ENCODE data around the gene SPECC1. TPM values are rescaled to one million over a fixed set of nuclear protein-coding genes. Genes with fewer than 3 reads are reported as not detected.
"Not testable (repeated sequence)": the region's sequence is repeated elsewhere in the genome, so short reads cannot be mapped to it uniquely, and the experiment has no call there.

The SPECC1 gene
- total RNA-seq, 1 donor from 2014 or later: 91.9 TPM

DNA sequence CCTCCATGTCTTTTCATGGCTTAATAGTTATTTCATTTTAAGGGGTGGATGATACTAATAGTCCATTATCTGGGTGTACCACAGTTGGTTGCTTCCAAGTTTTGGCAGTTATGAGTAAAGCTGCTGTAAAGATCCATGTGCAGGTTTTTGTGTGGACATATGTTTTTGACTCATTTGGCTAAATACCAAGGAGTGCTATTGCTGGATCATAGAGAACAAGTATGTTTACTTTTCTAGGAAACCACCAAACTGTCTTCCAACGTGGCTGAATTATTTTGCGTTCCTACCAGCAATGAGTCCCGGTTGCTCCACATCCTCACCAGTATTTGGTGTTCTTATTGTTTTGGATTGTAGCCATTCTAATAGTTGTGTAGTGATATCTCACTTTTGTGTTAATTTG, 181.9 kb downstream of the SPECC1 start:
- Mint-ChIP-seq H3K27ac (ENCODE audit: unreplicated experiment) (peak overlapping the region; percentile 94), H3K9me3 (ENCODE audit: low read depth) (no peaks in the 10 kb centered on the region), H3K4me1 (ENCODE audit: low read depth) (peaks cover 68% of the 10 kb centered on the region), H3K27me3 (ENCODE audit: low read depth) (no peaks in the 10 kb centered on the region), H3K36me3 (ENCODE audit: low read depth) (no peaks in the 10 kb centered on the region), H3K4me3 (ENCODE audit: unreplicated experiment) (no peak overlapping the region)
- no peak for TF ChIP-seq CTCF (IDR thresholded peaks at IDR 0.05)
- no peak for DNase-seq (ENCODE audit: low spot score)

GRCh38 chr17:20196286-20196685, 187.1 kb downstream of the SPECC1 start:
- not testable (repeated sequence) for H3K27ac Mint-ChIP-seq (ENCODE audit: unreplicated experiment); H3K27me3 Mint-ChIP-seq (ENCODE audit: low read depth); H3K9me3 Mint-ChIP-seq (ENCODE audit: low read depth); H3K36me3 Mint-ChIP-seq (ENCODE audit: low read depth); DNase-seq (ENCODE audit: low spot score); H3K4me3 Mint-ChIP-seq (ENCODE audit: unreplicated experiment)
- H3K4me1 Mint-ChIP-seq (ENCODE audit: low read depth): peaks cover 52% of the 10 kb centered on the region

- Mint-ChIP-seq H3K4me3 (ENCODE audit: unreplicated experiment) (no peak overlapping the region), H3K4me1 (ENCODE audit: low read depth) (peaks cover 51% of the 10 kb centered on the region), H3K27me3 (ENCODE audit: low read depth) (no peaks in the 10 kb centered on the region), H3K36me3 (ENCODE audit: low read depth) (no peaks in the 10 kb centered on the region), H3K27ac (ENCODE audit: unreplicated experiment) (no peak overlapping the region), H3K9me3 (ENCODE audit: low read depth) (peaks cover 6% of the 10 kb centered on the region)
- DNase-seq (ENCODE audit: low spot score): no peak
- no peak for TF ChIP-seq CTCF (IDR thresholded peaks at IDR 0.05)
Measured at GRCh38 chr17:20197272-20197926, 188.2 kb downstream of the SPECC1 start.

DNA sequence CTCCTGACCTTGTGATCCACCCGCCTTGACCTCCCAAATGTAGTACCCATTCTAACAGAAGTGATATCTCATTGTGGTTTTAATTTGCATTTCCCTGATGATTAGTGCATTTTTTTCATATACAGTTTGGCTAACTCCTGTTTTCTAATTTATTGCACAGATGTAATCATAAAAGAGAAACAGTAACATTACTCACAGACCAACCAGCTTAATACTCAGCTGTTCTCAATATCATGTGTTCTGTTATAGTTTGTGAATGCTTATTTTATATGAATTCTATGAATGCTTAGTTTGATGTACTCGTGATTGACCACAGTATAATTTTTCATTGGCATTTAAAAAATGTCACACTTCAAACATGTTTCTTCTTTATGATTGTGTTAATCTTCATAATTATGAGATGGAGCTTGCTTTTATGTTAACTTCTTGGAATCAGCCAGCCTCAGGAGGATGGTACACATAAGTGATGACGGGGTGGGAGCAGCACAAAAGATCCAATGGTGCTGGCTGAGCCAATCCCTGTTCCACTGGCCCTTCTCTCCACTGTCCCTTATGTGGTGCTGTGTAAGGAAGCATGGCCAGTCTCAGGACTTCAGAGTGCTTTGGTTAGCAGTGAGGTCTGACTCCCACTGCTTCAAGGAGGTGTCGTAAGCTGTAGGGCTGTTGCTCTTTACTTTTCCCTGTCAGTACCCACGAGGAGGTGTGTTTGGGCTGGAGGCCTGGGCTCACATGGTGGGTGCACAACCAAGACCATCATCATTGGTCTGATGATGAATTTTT, 191.0 kb downstream of the SPECC1 start:
- H3K27me3 Mint-ChIP-seq (ENCODE audit: low read depth): no peaks in the 10 kb centered on the region
- H3K9me3 Mint-ChIP-seq (ENCODE audit: low read depth): peaks cover 6% of the 10 kb centered on the region
- H3K4me3 Mint-ChIP-seq (ENCODE audit: unreplicated experiment): no peak overlapping the region
- peak overlapping the region; percentile 85 for H3K27ac Mint-ChIP-seq (ENCODE audit: unreplicated experiment)
- no peak for DNase-seq (ENCODE audit: low spot score)
- H3K36me3 Mint-ChIP-seq (ENCODE audit: low read depth): peaks cover 4% of the 10 kb centered on the region
- H3K4me1 Mint-ChIP-seq (ENCODE audit: low read depth): peaks cover 62% of the 10 kb centered on the region
- no peak for TF ChIP-seq CTCF (IDR thresholded peaks at IDR 0.05)

DNA sequence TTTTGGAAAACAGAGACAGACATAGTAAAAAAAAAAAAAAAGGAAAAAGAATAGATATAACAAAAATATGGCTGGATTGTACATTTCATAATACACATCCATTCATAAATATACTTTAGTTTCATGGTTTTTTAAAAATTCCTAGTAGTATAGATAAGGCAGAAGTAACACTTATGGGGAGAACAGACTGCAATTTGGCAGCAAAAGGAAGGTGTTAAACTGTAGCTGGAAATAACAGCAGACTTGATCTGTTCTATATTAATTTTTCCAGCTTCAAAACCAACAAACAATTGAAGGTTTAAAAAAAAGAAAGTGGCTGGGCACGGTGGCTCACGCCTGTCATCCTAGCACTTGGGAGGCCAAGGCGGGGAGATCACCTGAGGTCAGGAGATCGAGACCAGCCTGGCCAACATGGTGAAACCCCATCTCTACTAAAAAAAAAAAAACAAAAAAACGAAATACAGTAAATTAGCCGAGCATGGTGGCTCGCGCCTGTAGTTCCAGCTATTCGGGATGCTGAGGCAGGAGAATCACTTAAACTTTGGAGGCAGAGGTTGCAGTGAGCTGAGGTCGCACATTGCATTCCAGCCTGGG, 191.8 kb downstream of the SPECC1 start:
- H3K9me3 Mint-ChIP-seq (ENCODE audit: low read depth): peaks cover 6% of the 10 kb centered on the region
- peak overlapping the region; percentile 85 for H3K27ac Mint-ChIP-seq (ENCODE audit: unreplicated experiment)
- peaks cover 70% of the 10 kb centered on the region for H3K4me1 Mint-ChIP-seq (ENCODE audit: low read depth)
- no peak for TF ChIP-seq CTCF (IDR thresholded peaks at IDR 0.05)
- H3K36me3 Mint-ChIP-seq (ENCODE audit: low read depth): peaks cover 4% of the 10 kb centered on the region
- no peaks in the 10 kb centered on the region for H3K27me3 Mint-ChIP-seq (ENCODE audit: low read depth)
- no peak overlapping the region for H3K4me3 Mint-ChIP-seq (ENCODE audit: unreplicated experiment)
- no peak for DNase-seq (ENCODE audit: low spot score)
